Esophagus squamous epithelium (tissue), 4 donors: ENCODE data around the gene RPL35A.
"Not testable (repeated sequence)": the region's sequence is repeated elsewhere in the genome, so short reads cannot be mapped to it uniquely, and the experiment has no call there.

ENCODE experiments used
- CTCF ChIP-seq, 6 experiments: fragments of 450-650 bp in 4 of 6; fragments of 200-600 bp in 2 of 6; sonication (generic) in 2 of 6; IDR thresholded peaks; one replicate each; pipeline ENCODE4 v1.5.1; 2016 to 2019; ENCODE audit warnings: antibody characterized with exemption in 6 of 6, mild to moderate bottlenecking in 4 of 6, moderate library complexity in 4 of 6
- POLR2A ChIP-seq, 4 donors: fragments of 450-650 bp; IDR thresholded peaks; one replicate each; pipeline ENCODE4 v1.6.1; 2017; ENCODE audit warnings: antibody characterized with exemption in 4 of 4, mild to moderate bottlenecking in 4 of 4, moderate library complexity in 3 of 4

- TF ChIP-seq CTCF, POLR2A (IDR thresholded peaks at IDR 0.05): not testable (repeated sequence)
These were observed 17.5 kb downstream of the RPL35A start for GRCh38 chr3:197967337-197967989.
